HG03442 (cell line): ENCODE measurements around the gene CCT3.

Experiments used
- ATAC-seq: cut with Tn5 transposase; IDR thresholded peaks from one replicate; pipeline ENCODE4 v1.9.1; 2021; ENCODE audit warnings: mild to moderate bottlenecking, moderate library complexity; ENCODE audit not compliant: unreplicated experiment

CCT3 gene

DNA sequence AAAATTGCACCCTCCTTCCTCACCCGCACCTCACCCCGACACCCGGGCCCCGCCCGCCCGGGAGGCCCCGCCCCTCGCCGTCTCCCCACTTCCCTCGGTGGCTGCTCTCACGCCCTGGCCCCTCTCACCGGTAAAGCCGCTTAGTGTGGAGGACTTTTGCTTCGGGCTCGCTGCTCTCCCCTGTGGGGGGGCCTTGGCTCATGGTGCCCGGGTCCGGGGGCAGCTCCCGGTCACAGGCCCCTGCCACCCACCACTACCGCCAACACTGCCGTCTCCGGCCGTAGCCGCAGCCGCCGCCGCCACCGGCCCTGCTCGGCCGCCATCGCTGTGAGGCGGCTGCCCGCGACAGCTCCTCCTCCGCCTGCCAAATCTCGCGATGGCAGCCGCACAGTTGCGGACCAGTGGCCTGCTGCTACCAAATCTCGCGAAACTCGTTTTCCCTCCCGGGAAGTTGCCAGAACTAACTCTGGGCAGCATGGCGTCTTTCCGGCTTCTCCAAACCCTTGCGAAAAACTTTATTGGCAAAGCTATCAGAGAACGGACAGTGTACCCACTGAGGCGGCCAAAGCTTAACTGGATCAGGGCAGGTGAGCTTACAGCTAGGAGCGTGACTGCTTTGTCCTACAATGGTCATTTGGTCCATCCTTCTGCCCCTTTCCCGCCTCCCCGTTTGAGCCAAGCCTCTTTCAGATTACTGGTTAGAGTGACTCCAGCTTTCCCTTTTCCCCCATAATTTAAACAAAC, 55.4 kb downstream of the CCT3 start, which contains the start of gene SMG5:
TSS of gene SMG5 (minus strand) at position 347 of the 744 bp plus-strand sequence. CDS start at position 202, 145 bp downstream.
- peak; percentile 83 for ATAC-seq

DNA sequence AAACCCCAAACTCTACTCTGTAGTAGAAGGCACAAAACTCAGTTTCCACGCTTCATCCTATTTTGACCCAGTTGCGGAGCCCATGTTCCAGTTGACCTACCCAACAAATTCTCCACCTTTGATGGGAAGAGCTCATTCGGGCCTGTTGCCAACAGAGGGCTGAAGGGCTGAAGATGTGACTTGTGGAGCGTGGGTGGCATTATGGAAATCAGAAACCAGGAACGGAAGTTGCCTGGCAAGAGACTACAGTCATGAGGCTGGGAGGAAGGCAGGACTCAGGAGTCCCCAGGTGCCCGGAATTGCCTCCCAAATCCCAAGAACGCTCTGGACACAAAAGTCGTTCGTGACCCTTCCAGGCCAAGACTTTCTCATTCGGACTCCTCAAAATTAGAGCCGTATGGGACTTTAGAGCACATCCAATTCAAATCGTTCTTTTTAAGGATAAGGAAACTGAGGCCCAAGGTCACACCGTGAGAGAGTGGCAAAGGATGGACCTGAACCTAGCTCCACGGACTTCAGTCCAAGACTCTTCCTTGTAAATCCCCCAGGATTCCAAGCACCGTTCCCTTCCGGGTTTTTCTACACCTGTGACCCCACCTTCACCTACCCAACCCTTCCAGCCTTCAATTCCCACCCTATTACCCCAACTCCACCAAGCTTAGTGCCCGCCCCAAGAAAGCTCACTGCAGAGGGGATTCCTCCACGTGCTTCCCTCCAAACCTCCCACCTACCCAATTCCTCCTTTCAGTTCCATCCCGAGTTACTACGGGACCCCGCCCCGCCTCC, 56.2 kb downstream of the CCT3 start:
- no peak for ATAC-seq

DNA sequence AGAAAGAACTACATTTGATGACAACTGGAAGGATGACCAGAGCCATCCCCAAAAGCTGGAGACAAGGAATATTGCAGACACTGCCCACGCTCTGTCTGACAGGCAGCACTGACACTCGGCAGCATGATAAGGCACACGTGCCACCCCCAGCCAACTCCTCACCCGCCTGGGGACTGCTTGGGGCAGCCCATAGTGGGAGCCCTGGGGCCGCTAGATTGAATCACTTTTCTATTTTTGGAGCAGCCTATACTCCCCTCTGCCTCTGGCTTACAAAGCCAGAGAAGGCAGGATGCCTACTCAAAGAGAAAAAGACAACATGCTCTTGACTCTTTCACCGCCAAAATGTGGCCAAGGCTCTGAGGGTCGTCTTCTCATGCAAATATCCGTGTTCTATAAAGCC, 56.8 kb downstream of the CCT3 start:
- no peak for ATAC-seq

- ATAC-seq, result no peak
These were observed 58.3 kb downstream of the CCT3 start for GRCh38 chr1:156279837-156280236.

GRCh38 chr1:156276966-156277381, 61.1 kb downstream of the CCT3 start:
- no peak for ATAC-seq

GRCh38 chr1:156276532-156276931, 61.6 kb downstream of the CCT3 start:
- no peak for ATAC-seq

DNA sequence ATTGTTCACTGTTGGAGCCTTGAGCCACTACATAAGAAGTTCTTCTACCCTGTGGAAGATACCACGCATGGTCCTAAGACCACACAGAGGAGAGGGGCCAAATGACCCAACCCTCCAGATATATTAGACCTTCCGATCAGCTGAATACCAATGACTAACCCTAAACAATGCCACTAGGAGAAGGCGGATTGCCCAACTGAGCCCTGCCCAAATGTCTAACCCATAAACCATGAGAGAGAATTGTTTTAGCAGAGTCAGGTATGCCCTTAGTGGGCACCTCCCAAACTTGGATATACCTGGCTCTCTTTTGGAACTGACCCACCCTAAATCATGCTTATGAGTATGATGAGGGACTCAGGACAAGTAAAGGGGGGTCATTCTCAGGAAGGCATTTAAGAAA, 67.8 kb downstream of the CCT3 start:
- no peak for ATAC-seq

- ATAC-seq, result no peak
These were observed 69.8 kb downstream of the CCT3 start for GRCh38 chr1:156268336-156268735.

DNA sequence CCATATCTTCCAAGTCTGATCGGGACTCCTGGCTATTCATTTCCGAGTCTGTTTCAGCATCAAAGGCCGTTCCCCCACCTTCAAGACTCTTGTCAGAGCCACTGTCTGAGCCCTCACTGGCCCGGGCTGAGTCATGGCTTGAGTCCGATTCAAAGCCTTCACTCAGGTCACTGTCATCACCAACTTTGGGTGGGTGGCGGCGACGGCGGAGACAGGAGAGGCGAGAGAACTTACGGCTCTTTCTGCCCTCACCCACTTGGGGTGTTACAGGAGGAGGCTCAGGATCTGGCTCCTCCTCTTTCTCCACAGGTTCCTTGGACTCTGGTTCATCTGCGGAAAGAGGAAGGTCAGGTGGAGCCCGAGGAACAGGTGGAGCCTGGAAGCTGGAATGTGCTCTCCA, 72.0 kb downstream of the CCT3 start:
- no peak for ATAC-seq

DNA sequence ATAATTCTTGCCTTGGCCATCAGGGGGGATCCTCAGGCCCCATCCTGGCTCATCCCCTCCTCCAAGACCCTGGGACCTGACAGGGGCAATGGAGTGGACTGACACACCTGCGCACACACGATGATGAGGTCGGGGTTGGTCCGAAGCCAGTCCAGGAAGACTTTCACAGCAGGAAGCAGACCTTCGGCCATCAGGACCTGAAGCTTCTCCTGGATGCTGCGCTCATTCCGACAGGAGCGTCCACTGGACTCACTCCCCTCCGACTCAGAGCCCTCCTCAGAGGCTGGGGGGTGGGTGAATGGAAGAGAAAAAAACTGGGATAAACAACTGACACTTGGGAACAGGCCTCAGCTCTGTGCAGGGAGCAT, 74.8 kb downstream of the CCT3 start:
- ATAC-seq, result no peak

DNA sequence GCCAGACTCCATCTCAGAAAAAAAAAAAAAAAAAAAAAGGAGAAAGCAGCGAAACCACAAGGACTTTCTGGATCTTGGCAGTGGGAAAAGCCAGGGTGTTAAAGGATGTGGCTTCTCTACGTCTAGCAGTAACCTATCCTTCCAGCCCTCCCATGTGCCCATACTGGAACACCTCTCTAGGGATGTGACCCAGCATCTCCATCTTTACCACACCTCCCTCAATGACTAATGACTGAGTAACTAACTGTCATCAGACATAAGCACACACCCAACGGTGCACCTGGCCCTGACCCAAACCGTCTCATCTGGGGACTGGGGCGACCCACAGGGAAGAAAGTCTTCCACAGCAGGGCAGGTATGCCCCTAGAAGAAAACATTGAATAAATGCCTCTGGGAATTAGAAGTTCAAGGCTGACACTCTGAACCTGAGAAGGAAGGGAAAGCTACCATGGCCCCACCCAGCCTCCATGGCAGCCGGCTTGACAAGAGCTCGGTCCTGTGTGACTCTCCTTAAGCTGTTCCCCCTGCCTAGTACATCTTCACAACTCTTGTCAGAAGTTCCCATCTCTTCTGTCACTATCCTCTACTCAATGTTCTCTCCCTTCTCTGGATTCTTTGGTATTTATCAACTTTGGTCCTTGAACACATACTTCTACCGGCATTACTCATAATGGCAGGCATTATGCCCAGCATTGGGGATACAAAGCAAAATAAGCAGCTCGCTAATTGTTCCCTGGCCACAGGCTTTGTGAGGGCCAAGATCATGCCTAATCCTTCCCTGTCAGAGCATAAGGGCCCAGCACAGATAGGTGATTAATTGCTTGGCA, 75.4 kb downstream of the CCT3 start:
- ATAC-seq, result no peak

DNA sequence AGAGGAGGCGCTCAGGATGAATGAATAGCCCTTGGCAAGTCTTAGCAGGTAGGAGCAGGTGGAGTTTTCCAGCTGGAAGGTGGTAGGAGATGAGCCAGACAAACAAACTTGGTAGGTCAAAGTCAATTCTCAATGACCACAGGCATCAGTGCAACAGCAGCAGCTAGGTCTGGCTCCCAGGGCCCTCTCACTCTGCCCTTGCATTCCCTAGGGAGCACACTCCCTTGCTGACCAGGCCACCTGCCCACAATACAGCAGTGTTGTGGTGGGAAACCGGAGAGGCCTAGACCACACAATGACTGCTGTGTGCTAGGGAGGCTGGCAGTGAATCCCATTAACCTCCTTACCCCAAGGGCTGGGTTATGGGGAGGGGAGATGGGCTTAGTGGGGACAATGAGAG, 77.2 kb downstream of the CCT3 start:
- no peak for ATAC-seq

GRCh38 chr1:156259805-156260204, 78.3 kb downstream of the CCT3 start:
- no peak for ATAC-seq
